Motor neuron (in vitro differentiated cells): ENCODE results near the gene AUTS2. TPM values are rescaled to one million over a fixed set of nuclear protein-coding genes. Genes with fewer than 3 reads are reported as not detected.

Experiments
- ATAC-seq, 8 experiments: fragments of 200-7000 bp; cut with Tn5 transposase; replicated peaks in 6 of 8; 2 replicates each; pipeline ENCODE4 v1.8.0; 2021; ENCODE audit warnings: mild to moderate bottlenecking in 8 of 8, moderate library complexity in 8 of 8
- H3K27ac ChIP-seq, 2 donors: fragments of 250-450 bp; sonication (Bioruptor Pico); 2 replicates each; pipeline ENCODE4 v1.9.0; 2021; ENCODE audit warnings: antibody characterized with exemption in 2 of 2, mild to moderate bottlenecking in 2 of 2, moderate library complexity in 1 of 2
- H3K4me1 ChIP-seq, 2 donors: fragments of 250-450 bp; sonication (Bioruptor Pico); replicated peaks in 1 of 2; 2 replicates each; pipeline ENCODE4 v1.6.1; 2021; ENCODE audit warnings: antibody characterized with exemption in 2 of 2, mild to moderate bottlenecking in 2 of 2, moderate library complexity in 1 of 2
- H3K4me3 ChIP-seq, 5 donors: fragments of 250-450 bp; sonication (Bioruptor Pico); 2 replicates each; pipeline ENCODE4 v1.9.0; 2021; ENCODE audit warnings: antibody characterized with exemption in 5 of 5, mild to moderate bottlenecking in 5 of 5, moderate library complexity in 4 of 5
- WGBS, 10 experiments: fragments of 450-650 bp; shearing (Covaris generic); methylation state at CpG; one replicate each; pipeline ENCODE4 v1.0.0; 2022; 5-methylcytosine and 5-hydroxymethylcytosine counted together
- in situ Hi-C, 9 experiments: fragments of 400-800 bp; cut with MboI; loops; one replicate each; pipeline ENCODE4 v1.15.0; 2021; ENCODE audit warnings: low sequenced_read_pairs in 9 of 9, low pct_unique_long_range_greater_than_20kb in 2 of 9; ENCODE audit not compliant: unreplicated experiment in 9 of 9
- total RNA-seq, 8 experiments: library from RNA; unstranded; fragments of 300-600 nt; gene quantifications; 2 replicates each; pipeline versions ENCODE4 v1.2.3 to v1.2.4, GENCODE V29; 2022

The AUTS2 gene
- total RNA-seq, 8 experiments from 2014 or later, result 0.49 to 68.6 (median 32.2) TPM

GRCh38 chr7:70836279-70836678 is 1238.0 kb downstream of the AUTS2 start:
- no peak overlapping the region for H3K4me3 ChIP-seq
- no peak overlapping the region for H3K27ac ChIP-seq
- H3K4me1 ChIP-seq, result no peaks in the 10 kb centered on the region
- no peak for ATAC-seq
- WGBS, 10 experiments, result 0 to 80% methylated on average over 1 of the region's 1 CpG; no CpG with 5 or more reads in 8 of the 10 experiments
- in situ Hi-C loops, result loop anchor here in 1 of 9 experiments (10.0 kb wide), 1 partner anchor 879 kb away; no protein-coding TSS in a partner anchor

DNA sequence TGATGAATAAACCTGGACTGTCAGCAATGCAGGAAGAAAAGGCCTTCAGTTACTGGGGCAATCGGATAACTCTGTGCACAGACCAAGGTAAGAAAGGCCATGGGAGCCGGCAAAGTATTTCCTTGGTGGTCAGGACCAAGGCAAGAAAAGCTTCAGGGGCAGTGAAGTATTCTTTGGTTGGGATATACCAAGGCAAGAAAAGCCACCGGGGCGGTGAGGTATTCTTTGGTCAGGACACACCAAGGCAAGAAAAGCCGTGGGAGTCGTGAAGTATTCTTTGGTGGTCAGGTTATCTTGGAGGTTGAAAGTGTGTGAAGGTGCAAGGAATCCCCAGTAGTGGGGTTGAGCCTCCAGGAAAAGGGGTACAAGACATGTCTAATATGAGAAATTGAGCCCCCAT is 1238.7 kb downstream of the AUTS2 start:
- Histone ChIP-seq H3K27ac (no peak overlapping the region), H3K4me1 (no peaks in the 10 kb centered on the region), H3K4me3 (no peak overlapping the region)
- ATAC-seq, result no peak
- in situ Hi-C loops, result loop anchor here in 1 of 9 experiments (10.0 kb wide), 1 partner anchor 878 kb away; no protein-coding TSS in a partner anchor
- WGBS, 10 experiments, result 60 to 100% (median 80%) methylated on average over 1 to 6 of the region's 6 CpGs; no CpG with 5 or more reads in 2 of the 10 experiments

GRCh38 chr7:70837589-70837988 is 1239.3 kb downstream of the AUTS2 start:
- in situ Hi-C loops, result loop anchor here in 1 of 9 experiments (10.0 kb wide), 1 partner anchor 877 kb away; no protein-coding TSS in a partner anchor
- Histone ChIP-seq H3K4me1 (no peaks in the 10 kb centered on the region), H3K27ac (no peak overlapping the region), H3K4me3 (no peak overlapping the region)
- 50 to 100% (median 69%) methylated on average over 1 to 4 of the region's 4 CpGs; no CpG with 5 or more reads in 4 of the 10 experiments for WGBS, 10 experiments
- no peak for ATAC-seq

DNA sequence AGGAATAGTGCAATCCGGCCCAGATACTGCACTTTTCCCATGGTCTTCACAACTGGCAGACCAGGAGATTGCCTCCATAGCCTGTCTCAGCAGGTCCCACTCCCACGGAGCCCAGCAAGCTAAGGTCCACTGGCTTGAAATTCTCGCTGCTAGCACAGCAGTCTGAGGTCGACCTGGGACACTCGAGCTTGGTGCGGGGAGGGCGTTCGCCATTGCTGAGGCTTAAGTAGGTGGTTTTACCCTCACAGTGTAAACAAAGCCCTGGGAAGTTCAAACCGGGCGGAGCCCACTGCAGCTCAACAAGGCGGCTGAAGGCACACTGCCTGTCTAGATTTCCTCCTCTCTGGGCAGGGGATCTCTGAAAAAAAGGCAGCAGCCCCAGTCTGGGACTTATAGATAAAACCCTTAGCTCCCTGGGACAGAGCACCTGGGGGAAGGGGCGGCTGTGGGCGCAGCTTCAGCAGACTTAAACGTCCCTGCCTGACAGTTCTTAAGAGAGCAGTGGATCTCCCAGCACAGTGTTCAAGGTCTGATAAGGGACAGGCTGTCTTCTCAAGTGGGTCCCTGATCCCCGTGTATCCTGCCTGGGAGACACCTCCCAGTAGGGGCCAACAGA is 1240.1 kb downstream of the AUTS2 start:
- WGBS, 10 experiments, result 71 to 94% (median 75%) methylated on average over 3 to 7 of the region's 15 CpGs; no CpG with 5 or more reads in 5 of the 10 experiments
- ATAC-seq, result no peak
- in situ Hi-C loops, result loop anchor here in 1 of 9 experiments (10.0 kb wide), 1 partner anchor 876 kb away; no protein-coding TSS in a partner anchor

More for the DNA sequence above, 1240.1 kb downstream of the AUTS2 start:
- no peak overlapping the region for H3K27ac ChIP-seq
- no peak overlapping the region for H3K4me3 ChIP-seq
- H3K4me1 ChIP-seq, result no peaks in the 10 kb centered on the region
